Astrocyte (in vitro differentiated cells and primary cell): ENCODE measurements around the gene CARM1.

Experiments used
- EZH2 ChIP-seq: IDR thresholded peaks from 2 replicates; pipeline ENCODE4 v1.6.1; 2012; ENCODE audit warnings: mild to moderate bottlenecking, low read length, inconsistent platforms; ENCODE audit not compliant: insufficient read depth
- TF ChIP-seq, protein P1 (sequence below): IDR thresholded peaks from 2 replicates; pipeline ENCODE4 v1.5.1; 2011; ENCODE audit warnings: low read depth, mild to moderate bottlenecking, inconsistent platforms, low read length, moderate library complexity; ENCODE audit not compliant: insufficient read depth

DNA sequence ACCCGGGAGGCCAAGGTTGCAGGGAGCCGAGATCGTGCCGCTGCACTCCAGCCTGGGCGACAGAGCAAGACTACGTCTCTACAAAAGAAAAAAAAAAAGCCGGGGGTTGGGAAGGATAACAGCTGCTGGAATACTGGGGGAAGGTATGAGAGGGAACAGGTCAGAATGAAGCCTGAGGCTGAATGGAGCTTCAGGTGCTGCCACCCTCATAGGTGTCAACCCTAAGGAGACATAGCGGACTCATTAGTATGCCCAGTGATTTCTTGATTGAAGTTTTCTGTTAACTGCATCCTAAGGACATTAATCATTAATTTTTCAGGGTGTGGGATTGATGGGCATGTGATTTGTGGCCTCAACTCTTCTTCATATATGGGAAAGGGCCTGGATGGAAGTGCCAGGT lies 95.5 kb downstream of the CARM1 start:
- TF ChIP-seq EZH2, result no peak
- TF ChIP-seq, protein P1, sequence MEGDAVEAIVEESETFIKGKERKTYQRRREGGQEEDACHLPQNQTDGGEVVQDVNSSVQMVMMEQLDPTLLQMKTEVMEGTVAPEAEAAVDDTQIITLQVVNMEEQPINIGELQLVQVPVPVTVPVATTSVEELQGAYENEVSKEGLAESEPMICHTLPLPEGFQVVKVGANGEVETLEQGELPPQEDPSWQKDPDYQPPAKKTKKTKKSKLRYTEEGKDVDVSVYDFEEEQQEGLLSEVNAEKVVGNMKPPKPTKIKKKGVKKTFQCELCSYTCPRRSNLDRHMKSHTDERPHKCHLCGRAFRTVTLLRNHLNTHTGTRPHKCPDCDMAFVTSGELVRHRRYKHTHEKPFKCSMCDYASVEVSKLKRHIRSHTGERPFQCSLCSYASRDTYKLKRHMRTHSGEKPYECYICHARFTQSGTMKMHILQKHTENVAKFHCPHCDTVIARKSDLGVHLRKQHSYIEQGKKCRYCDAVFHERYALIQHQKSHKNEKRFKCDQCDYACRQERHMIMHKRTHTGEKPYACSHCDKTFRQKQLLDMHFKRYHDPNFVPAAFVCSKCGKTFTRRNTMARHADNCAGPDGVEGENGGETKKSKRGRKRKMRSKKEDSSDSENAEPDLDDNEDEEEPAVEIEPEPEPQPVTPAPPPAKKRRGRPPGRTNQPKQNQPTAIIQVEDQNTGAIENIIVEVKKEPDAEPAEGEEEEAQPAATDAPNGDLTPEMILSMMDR, result no peak
